Activated CD4-positive, alpha-beta T cell treated with anti-CD3 and anti-CD28 coated beads, Interleukin-2, Interleukin-6, amounts not matched to agents 100 ng/mL and 50 ng/mL, durations not matched to agents 16 hours and 8 hours (primary cell): ENCODE data around the gene FAM20A.

ENCODE experiments used
- DNase-seq: peaks from one replicate; pipeline ENCODE4 v3.0.0-alpha.2; 2020

FAM20A gene

GRCh38 chr17:68489919-68490318, 111.2 kb downstream of the FAM20A start:
- no peak for DNase-seq
